HG02870 (cell line): ENCODE data around the gene BARHL1.

Experiments
- ATAC-seq: cut with Tn5 transposase; IDR thresholded peaks from one replicate; pipeline ENCODE4 v1.9.1; 2021; ENCODE audit warnings: mild to moderate bottlenecking, moderate library complexity; ENCODE audit not compliant: unreplicated experiment

The BARHL1 gene

GRCh38 chr9:132586830-132587591, 4.6 kb downstream of the BARHL1 start:
- no peak for ATAC-seq

DNA sequence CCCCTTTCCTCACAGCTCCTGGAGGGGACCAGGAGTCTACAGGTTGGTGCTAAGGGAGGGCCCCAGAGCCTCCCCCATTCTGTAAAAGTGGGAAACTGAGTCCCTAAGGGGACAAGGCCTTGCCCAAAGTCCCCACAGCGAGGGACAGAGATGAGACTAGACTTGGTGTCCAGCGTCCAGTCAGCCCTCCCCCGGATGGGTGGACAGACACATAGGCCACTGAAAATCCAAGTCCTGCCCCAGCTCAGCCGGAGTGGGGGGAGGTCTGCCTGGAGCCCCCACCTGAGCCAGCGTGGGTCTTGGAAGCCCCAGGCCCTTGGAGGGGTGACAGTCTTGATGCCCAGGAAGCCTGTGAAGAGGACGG, 5.2 kb downstream of the BARHL1 start:
- ATAC-seq: no peak

GRCh38 chr9:132588098-132588497, 5.7 kb downstream of the BARHL1 start:
- ATAC-seq: no peak

GRCh38 chr9:132588501-132589147, 6.2 kb downstream of the BARHL1 start:
- no peak for ATAC-seq

DNA sequence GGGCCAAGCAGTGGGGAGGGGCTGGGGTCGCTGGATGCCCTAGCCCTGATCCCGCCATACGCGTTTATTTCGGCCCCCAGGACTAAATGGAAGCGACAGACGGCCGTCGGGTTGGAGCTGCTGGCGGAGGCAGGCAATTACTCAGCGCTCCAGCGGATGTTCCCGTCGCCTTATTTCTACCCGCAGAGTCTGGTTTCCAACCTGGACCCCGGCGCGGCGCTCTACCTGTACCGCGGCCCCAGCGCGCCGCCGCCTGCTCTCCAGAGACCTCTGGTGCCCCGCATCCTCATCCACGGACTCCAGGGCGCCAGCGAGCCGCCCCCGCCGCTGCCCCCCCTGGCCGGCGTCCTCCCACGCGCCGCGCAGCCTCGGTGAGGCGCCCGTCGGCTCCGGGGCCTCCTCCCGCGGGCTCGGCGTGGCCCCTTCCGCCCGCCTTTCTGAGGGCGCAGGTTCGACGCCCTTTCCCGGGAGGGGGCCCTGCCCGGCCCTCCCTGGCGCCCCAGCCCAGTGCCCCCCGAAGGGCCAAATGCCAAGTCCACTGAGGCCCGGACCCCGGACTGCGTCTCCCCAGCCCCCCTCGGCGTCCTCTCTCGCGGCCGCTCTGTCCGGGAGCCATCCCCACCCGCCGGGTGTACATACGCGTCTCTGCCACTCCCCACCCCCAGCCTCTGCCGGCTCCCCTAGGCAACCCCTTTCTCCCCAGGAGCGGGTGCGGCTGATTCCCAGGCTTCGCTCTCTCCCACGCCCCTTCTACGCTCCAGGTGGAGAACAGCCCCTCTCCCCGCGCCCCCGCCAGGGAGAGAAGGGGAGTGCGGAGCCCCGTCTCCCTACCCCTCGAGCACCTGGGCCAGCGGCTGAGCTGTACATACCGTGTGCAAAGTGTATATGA, 7.0 kb downstream of the BARHL1 start:
- no peak for ATAC-seq

- no peak for ATAC-seq
Observed at GRCh38 chr9:132590037-132590317, 7.6 kb downstream of the BARHL1 start.

- no peak for ATAC-seq
Observed at GRCh38 chr9:132590318-132591182, 8.1 kb downstream of the BARHL1 start.

GRCh38 chr9:132591244-132591643, 8.8 kb downstream of the BARHL1 start:
- ATAC-seq: no peak

DNA sequence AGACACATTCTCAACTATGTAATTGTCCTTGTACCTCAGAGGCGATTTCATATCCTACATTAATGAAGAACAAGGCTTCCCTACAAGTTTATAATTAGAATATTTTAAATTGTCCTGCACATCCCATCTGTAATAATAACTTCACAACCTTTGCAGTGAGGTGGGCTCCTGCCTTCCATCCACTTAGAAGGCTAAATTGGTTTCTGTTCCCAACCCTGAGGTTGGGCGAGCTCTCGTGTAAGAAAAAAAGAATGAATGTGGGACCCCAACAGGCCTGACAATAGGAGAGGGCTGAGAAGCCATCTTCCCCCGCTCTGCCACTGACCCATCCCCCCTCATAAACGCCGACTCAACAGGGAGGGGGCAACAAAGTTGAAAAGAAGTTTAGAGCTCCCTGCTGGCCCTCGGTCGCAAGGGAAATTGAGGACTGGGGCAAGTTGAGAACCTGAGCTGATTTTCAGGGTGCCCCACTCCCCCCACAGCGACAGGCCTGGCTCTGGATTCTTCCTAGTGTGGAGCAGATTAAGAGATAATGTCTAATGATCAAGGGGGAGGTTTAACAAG, 9.4 kb downstream of the BARHL1 start:
- no peak for ATAC-seq

DNA sequence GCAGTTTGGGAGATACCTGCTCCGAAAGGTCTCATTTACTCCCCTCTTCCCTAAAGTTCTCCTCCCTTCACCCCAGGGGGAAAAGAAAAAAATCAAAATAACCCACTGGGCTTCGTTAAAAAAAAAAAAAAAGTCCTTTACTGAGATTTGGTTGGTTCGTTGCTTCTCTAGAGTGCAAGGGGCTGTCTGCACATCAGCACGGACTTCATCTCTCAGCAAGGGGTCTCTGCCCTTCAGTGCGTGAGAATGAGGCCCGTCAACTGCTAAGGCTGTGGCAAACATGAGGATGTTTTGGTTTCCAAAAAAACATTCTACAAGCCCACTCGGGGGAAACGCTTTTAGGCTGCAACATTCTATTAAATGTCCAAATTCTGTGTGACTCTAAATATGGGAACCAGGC, 10.0 kb downstream of the BARHL1 start:
- no peak for ATAC-seq

GRCh38 chr9:132594412-132594811, 12.0 kb downstream of the BARHL1 start:
- ATAC-seq: no peak

GRCh38 chr9:132595319-132595718, 12.9 kb downstream of the BARHL1 start:
- ATAC-seq: no peak

DNA sequence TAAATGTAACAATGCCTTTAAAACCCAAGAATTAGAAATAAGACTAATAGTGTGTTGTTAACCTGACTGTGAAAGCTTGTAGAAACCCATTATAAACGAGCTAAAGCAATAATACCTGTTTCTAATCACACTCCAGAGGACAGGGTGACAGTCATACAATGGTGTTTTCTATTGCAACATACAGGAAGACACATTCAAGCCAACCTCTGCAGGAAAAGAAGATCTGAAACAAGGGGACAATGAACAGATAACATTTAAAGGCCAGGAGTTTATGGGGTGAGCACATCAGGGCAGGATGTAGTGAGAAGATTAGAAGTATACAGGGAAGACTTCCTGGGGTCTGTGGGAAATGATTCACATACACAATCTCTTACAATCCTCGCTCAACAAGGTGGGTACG, 13.8 kb downstream of the BARHL1 start:
- ATAC-seq: no peak

- no peak for ATAC-seq
Observed at GRCh38 chr9:132597073-132597775, 14.8 kb downstream of the BARHL1 start.

- ATAC-seq: no peak
Observed at GRCh38 chr9:132600326-132600984, 18.0 kb downstream of the BARHL1 start.

DNA sequence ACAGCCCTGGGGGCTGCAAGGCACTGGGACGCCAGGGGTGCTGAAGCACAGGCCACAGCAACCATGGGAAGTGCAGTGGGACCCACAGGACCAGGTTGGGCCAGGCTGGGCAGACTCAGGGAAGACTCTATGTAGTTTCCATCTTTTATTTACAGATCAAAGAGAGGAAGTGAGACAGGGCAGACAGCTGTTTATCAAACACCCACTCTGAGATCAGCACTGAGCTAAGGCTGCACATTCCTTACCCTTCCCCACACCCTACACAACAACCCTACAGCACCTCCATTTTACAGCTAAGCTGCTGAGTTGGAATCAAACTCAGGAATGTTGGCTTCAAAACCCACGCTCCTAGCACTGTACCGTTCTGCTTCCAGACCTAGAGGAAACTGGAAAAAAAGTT, 19.8 kb downstream of the BARHL1 start:
- no peak for ATAC-seq

DNA sequence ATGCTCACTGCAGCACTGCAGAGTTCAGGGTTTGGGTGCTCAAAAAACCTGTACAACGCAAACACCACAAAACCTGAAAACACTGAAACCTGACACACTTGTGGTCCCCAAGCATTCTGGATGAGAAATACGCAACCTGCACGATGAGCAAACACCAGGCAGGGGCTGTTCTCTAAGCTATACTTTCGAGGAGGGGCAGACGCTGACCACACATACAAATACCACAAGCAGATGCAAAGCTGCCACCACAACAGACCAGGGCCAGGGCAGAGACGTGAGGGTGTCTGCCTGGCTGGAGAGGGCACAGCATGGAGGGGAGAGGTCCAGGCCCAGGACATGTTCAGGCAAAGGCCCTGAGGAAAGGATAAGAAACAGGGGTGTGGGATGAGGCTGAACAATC, 23.0 kb downstream of the BARHL1 start:
- no peak for ATAC-seq

DNA sequence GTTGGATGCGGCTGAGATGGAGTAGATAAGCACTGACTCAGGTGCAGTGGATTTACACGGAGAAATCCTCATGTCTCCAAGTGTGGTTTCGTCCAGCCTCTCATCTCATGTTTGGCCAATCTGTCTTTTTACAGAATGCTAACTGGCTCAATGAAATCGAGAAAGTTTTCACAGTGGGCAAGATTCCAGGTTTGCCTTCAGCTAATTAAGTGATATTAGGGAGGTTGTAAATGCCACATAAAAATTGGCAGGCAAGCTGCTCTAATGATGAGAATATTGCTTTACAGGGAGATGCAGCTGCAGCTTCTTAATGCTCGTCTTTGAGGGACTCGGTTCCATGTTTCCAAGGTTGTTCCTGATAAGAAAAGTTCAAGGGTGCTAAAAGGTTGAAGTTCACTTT, 23.7 kb downstream of the BARHL1 start:
- ATAC-seq: no peak

DNA sequence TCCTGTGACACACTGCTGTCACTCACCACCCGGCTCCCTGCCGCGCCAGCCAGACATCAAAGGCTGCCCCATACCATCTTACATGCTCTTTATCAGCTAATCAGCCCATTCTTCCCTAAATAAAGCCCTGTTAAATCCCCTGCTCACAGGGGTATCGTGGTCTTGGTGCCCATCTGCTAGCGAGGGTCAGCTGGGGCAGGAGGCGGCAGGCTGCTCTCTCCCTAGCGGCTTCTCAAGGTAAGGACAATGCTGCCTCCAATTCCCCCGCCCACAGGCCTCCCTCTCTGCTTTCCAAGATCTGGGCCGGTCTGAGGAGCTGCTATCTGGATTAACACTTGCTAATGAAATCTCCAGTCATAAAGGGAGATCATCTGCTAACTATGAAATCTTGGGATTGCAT, 26.8 kb downstream of the BARHL1 start:
- no peak for ATAC-seq

DNA sequence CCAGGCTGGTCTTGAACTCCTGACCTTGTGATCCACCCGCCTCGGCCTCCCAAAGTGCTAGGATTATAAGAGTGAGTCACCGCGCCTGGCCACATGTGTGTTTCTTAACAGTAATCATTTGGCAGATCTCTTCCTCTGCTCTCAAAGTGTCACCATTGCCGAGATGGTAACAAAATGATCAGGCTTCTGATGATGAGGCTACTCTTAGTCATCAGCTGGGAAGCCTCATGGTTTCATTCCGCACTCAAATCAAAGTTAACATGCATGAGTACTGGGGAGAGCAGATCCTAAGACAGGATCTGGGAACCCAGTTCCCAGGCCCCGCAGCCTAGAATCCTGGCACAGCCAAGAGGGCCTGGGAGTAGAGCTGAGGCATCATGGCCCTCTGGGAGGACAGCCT, 27.4 kb downstream of the BARHL1 start:
- ATAC-seq: no peak
